Right forelimb (tissue), 1 donor: Measurements from ENCODE around the gene AAGAB.

ENCODE experiments used
- DNase-seq: peaks from one replicate; pipeline ENCODE4 v3.0.0-alpha.2; 2018

The AAGAB gene

DNA sequence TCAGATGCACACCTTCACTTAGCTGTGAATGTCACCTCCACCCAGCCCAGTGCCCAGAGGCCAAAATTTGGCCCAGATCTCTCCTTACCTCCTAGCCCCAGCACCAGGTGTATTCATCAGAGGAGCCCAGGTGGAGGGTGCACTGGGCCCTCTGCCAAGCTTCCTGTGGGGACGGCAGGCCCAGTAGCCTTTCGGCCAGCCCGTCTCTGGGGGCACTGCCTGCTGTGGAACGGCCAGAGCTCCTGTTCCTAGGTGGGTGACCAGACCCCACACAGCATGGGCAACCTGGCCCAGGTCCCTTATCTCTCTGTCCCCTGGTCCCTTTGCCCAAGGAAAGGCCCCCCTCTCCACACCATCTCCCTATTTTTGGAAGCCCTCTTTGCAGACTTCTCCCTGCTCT lies 67.8 kb downstream of the AAGAB start:
- peak; percentile 37 for DNase-seq

- peak; percentile 48 for DNase-seq
These were observed 68.2 kb downstream of the AAGAB start for GRCh38 chr15:67186226-67186649.

DNA sequence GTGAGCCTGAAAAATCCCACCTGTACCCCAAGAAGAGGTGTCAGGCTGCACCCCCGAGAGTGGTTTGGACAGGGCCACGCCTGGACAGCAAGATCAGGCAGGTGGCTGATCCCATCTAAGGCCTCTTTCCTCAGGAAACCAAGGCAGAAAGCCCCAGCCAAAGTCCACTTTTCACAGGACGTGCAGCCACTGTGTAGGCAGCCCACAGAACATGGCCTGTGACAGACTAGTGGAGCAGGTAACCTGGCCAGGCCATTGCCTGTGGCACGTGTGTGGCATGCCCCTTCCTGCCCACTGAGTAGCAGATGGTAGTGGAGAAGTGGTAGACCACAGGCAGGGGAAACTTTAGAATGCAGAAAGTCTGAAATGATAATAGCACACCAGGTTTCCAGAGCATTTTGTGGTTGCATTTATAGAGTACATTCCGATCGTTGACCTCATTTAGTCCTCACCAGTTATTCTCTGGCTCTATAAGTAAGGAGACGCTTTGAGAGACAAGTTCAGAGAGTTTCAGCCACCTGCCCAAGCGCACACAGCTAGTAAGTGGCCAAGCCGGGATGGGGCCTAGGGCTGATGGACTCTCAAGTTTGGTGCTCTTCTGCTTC lies 68.7 kb downstream of the AAGAB start:
- DNase-seq: peak; percentile 42

DNA sequence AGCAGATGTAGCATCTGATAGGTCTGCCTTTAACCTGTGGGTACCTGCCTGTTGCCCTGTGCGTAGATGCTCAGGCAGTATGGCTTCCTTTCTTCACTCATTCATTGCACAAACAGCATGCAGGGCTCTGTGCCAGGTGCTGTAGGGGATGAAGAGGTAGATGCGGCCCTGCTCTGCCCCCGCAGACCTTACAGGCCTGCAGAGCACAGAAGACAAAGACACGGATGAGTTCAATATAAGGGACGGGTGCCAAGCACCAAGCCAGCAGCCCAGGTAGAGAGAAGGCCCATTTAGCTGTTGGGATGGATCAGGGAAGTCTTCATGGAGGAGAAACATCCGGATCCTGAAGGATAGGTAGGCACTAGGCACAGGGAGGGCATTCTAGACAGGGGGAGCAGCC lies 69.4 kb downstream of the AAGAB start:
- DNase-seq: peak; percentile 39

DNA sequence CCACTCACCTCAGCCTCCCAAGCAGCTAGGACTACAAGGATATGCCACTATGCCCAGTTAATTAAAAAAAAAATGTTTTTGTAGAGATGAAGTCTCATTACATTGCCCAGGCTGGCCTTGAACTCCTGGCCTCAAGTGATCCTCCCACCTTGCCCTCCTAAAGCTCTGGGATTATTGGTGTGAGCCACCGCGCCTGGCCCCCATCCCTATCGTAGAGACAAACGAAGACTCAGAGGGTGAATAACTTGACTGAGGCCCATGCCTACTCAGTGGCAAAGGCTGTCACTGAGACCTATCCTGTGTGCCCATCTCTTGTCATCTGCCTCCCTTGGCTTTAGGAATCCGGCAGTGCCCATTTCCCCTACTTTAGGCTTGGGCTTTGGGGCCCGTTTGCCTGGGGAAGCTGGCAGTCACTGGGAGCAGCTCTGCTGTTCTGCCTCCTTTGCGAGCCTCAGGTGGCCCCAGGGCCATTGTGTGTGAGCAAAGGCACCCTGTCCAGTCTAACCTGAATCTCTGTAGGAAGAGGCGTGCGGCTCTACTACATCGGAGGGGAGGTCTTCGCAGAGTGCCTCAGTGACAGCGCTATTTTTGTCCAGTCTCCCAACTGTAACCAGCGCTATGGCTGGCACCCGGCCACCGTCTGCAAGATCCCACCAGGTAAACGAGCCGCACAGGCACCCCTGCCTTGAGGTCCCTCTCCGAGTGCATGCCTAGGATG lies 70.1 kb downstream of the AAGAB start:
- DNase-seq: peak; percentile 40

- peak; percentile 39 for DNase-seq
These were observed 70.9 kb downstream of the AAGAB start for GRCh38 chr15:67183443-67184169.

- no peak for DNase-seq
These were observed 73.2 kb downstream of the AAGAB start for GRCh38 chr15:67181221-67181639.

- DNase-seq: no peak
These were observed 73.8 kb downstream of the AAGAB start for GRCh38 chr15:67180514-67181191.

DNA sequence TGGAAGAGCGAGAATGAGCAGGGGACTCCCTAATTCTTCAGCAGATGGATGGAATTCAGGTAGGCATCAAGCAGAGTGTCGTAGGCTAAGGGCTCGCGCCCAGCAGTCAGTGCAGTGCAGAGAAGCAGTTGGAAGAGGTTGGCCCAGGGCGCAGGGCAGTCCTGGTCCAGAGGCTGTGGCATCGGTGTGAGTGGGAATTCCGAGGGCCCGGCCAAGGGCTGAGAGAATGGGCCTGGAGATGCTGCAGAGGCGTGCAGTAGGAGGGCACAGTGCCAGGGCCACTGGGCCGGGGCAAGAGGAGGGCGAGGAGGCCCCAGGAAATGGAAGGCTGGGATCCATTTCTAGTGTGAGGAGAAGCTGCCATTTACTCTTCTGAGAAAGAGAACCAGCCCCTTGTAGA lies 74.4 kb downstream of the AAGAB start:
- peak; percentile 37 for DNase-seq

DNA sequence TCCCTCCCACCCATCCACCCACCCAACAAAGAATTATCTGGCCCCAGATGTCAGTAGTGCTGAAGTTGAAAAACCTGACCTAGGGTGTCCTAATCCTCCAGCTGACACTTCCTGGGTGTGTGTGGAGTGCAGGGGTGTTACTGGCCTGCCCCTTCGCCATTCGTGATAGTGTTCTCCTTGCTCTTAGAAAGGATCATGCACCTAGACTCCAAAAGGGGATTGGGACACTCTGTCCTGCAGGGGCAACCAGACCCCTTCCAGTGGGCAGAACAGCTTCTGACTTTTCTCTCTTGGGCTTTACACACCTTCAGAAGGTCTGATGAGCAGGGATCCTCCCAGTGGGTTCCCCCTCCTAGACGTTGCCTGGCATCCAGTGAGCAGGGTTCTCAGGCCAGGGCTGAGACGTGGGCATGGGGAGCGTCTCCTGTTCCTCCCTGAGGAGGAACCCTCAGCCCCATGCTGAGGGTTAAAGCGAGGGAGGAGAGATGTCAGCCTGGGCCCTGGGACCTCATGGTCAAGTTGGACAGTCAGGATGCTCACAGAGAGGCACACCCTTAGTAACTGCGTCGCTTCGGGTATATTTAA lies 75.0 kb downstream of the AAGAB start:
- DNase-seq: no peak

GRCh38 chr15:67178569-67179210 lies 75.8 kb downstream of the AAGAB start:
- no peak for DNase-seq

DNA sequence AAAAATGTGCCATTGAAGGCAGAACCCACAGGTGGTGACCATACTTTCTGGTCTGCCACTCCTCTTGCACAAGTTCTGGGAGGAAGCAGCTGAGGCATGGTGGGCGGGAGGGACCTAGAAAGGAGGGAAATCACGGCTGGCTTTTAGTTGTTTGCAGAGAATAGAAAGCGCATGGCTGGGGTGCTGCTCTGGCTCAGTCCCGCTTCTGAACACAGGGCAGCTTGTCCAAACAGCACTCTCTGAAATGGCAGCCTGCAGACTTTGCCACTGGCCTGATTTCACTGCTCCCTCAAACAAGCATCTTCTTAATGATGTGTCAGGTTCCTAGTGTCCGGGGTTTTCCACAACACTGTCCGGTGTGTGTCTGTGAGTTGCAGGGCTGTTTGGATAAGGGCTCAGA lies 76.7 kb downstream of the AAGAB start:
- DNase-seq: peak; percentile 34

GRCh38 chr15:67176195-67176971 lies 78.1 kb downstream of the AAGAB start:
- peak; percentile 55 for DNase-seq

DNA sequence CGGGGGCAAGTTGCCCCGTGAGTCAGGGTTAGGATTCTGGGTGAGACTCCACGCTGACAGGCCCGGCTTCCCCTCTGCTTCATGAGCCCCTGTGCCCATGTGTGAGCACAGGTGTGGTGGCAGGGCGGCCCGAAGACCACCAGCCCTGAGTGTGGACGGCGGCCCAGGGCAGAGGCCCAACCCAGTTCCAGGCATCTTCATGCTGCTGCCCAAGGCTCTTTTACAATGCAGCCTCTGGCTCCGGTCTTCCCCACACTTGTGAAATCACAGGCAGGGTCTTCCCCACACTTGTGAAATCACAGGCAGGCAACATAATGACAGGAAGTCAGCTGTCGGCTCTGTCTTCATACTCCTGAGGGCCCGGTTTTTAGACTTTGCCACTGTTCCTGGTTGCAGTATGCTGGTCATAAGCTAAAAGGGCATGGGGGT lies 78.8 kb downstream of the AAGAB start:
- no peak for DNase-seq

DNA sequence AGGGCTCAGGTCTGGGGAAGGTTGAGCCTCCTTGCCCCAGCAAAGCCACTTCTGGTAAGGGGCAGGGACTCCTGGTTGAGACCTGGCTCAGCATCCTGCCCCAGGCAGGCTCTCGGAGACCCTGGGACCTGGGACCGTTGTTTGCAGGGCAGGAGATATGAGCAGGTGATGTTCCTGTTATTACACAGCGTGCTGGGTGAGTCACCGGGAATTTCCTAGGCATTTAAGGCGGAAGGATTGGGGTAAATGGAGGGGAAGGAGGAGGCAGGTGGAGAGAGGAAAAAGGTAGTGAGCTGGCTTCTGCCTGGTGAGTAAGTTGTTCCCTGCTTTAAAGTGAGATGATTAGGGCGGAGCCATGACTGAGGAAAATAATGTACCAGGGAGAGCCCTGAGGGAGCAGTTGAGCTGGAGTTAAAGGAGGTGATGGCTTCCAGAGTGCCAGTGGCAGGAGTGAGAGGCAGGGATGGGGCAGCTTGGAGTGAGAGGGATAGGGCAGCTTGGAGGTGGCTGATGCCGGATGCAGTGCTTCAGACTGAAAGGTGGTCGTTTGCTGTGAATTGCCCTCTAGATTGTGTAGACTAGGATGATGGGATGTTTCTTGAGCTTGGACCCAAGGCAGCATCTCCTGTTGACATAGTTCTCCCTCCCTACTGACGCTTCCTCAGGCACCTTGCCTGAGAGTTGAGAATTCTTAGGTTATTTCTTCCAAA lies 79.4 kb downstream of the AAGAB start:
- DNase-seq: peak; percentile 27

DNA sequence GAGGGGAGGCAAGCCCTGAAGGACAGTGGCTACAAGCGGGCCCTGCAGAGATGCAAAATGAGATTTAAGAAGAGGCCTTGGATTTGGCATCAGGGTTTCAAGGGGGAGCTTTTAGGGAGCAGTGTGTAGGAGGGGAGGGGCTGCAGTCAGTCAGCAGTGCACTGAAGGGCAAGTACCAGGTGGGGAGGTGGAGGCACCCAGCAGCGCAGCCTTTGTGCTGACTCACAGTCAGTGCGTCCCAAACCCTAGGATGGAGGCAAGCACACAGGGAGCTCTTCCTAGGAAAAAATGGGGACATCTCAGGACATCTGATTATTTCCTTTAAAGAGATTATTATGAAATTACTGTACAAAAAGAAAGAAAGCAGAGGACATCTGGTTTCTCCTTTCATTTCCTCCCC lies 80.0 kb downstream of the AAGAB start:
- peak; percentile 30 for DNase-seq

DNA sequence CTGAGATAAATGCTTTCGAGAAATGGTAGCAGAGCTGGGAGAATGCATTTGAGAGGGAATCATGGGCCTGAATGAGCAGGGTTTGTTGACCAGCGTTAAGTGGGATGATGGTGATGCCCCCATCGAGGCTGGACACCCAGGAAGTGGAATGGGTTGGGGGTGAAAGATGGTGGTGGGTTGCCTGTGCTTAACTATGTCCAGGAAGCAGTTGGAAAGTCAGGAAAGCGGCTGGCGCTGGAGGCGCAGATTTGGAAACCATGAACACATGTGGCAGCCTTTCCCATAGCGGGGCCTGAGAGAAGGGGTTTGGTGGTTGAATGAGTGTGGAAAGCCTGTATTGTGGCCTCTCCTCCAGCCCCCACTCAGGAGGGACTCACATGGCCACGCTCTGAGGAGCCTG lies 80.7 kb downstream of the AAGAB start:
- DNase-seq: peak; percentile 40

- no peak for DNase-seq
These were observed 81.5 kb downstream of the AAGAB start for GRCh38 chr15:67173005-67173404.

- peak; percentile 36 for DNase-seq
These were observed 82.3 kb downstream of the AAGAB start for GRCh38 chr15:67172172-67172571.

DNA sequence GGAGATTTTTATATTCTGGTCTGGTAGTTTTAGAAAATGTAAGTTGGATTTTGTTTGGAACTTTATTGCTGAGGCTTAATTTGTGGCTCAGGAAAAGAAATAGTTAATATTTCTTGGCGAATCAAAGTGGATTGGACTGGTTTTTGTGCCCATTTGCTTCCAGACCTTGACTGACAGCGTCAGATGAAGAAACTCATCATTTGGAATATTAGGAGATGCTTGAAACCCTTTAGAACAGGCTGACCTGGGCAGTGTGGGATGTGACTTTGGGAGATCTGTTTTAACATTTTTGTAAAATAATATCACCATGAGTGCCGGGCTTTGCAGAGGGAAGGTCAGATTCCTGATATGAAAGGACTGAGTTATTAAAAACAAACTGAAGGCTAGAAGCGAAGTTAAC lies 83.0 kb downstream of the AAGAB start:
- no peak for DNase-seq
